Fibroblast of pulmonary artery (primary cell): ENCODE measurements around the gene MKI67.

Source experiments
- DNase-seq: peaks from one replicate; pipeline ENCODE4 v3.0.0-alpha.2; 2010; ENCODE audit warnings: low read depth
- H3K4me3 ChIP-seq: replicated peaks from 2 replicates; pipeline ENCODE4 v1.5.1; 2011; ENCODE audit warnings: low read depth, mild to moderate bottlenecking, control low read depth, low read length, moderate library complexity
- CTCF ChIP-seq: IDR thresholded peaks from 2 replicates; pipeline ENCODE4 v1.5.1; 2011; ENCODE audit warnings: mild to moderate bottlenecking, control low read depth, low read length, inconsistent platforms; ENCODE audit errors: missing control alignments

Gene MKI67

DNA sequence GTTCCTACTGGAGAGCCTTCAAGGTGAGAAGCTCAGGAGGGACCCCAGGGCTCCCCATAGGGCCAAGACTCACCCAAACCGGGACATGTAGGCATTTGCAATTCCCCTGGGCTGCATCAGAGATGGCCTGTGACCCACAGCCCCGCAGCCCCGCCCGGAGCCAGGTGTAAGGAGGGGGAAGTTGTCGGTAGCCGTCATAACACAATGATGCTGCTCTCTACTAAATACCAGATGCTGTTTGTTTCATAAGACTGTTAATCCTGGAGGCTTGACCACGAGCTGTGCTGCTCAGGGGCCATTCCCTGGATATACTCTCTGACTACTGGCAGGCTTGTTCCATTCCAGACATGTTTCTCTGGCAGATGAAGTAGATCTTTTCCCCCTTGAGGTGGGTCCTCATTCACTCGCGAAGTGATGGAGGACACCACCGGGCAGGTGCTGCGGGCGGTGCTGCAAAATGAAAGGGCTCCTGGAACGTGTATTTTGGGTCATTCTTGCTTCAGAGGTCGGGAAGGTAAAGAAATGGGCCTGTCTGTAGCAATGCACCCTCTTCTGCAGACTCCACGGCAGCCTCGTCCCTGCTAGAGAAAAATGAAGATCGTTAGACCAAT lies 61.1 kb downstream of the MKI67 start:
- H3K4me3 ChIP-seq, result no peak overlapping the region
- TF ChIP-seq CTCF, result no peak
- peak; percentile 26 for DNase-seq

DNA sequence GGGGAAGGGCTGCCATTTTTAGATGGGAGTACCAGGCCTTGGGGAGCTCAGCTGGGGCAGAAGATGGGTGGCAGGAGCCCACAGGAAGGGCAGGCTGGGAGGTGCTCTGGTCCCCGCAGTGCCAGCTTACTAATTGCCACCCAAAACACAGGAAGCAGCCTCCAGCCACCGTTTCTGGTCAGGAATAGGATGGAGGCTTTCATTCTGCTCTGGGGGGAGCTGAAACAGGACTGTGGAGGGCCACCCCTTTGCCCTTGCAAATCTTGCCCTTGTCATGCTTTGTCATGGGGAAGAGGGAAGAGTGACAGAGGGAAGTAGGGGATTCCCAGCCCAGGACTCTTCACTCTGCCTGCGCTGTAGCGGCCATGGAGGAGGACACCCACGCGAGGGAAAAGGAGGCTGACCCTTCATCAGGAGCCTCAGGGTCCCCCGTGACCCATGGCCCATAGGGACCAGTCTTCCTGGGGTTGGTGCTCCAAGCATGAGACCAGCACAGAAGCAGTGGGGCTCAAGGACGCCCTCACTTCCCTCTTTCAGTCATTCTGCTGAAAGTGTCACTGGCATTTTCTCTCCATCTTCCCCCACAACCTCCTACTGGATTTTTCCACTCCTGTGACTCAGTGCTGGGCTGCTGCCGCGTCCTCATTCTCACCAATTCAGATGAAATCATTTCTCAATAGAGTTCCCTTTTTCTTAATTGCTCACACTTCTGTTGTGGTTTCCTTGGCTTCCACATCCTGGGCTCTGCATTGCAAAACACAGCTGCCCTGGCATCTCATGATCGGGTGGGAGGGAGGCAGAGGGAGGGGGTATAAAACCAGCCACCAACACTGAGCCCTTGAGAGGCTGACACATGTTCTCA lies 61.9 kb downstream of the MKI67 start:
- no peak for TF ChIP-seq CTCF
- DNase-seq, result peak; percentile 81
- no peak overlapping the region for H3K4me3 ChIP-seq

- DNase-seq, result no peak
- TF ChIP-seq CTCF, result no peak
- H3K4me3 ChIP-seq, result no peak overlapping the region
Observed at GRCh38 chr10:128063736-128064107, 62.5 kb downstream of the MKI67 start.

DNA sequence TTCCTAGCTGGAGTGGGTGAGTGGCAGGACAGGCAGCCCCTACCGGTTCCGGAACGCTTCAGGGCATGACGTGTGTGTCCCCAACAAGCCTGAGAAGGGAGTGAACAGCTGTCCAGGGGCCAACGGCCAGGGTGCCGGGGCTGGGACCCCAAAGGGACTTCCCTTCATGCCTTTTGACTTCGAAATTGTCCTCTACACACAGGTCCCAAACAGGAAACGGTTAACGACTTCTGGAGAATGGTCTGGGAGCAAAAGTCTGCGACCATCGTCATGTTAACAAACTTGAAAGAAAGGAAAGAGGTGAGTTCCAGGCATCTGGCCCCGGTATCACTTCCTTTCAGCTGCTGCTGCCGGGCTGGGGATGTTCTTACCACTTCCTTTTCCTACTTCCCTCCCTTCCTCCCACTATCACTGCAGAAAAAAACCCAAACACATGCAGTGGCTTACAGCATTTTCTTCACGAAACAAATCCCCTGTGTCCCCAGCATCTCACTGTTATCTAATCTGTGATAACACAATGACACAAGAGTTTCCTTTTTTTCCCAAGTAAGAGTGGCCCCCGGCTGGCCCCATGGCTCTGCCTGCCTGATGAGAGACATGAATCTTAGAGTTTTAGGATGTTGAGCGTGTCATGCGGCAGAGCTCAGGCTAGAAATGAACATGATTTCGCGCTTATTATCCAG lies 63.2 kb downstream of the MKI67 start:
- peak; percentile 19 for DNase-seq
- no peak overlapping the region for H3K4me3 ChIP-seq
- TF ChIP-seq CTCF, result no peak

- no peak for DNase-seq
- H3K4me3 ChIP-seq, result no peak overlapping the region
- no peak for TF ChIP-seq CTCF
Observed at GRCh38 chr10:128062331-128062880, 63.8 kb downstream of the MKI67 start.

GRCh38 chr10:128061306-128062300 lies 64.6 kb downstream of the MKI67 start:
- no peak for TF ChIP-seq CTCF
- no peak overlapping the region for H3K4me3 ChIP-seq
- no peak for DNase-seq
